DMS53 treated with DMSO at 0.1 percent for 48 hours (cell line): ENCODE results near the gene BCKDHB.
A peak's percentile ranks its signal among the peaks of the same experiment; 100 is the strongest.
"Not testable (repeated sequence)": the region's sequence is repeated elsewhere in the genome, so short reads cannot be mapped to it uniquely, and the experiment has no call there.

ENCODE experiments used
- DNase-seq: peaks from one replicate; lab custom pipeline; 2025; ENCODE audit not compliant: unreplicated experiment; lab: John Stamatoyannopoulos, UW

The BCKDHB gene

GRCh38 chr6:80205404-80205803 is 98.9 kb downstream of the BCKDHB start:
- no peak for DNase-seq

- DNase-seq: no peak
These were observed 100.3 kb downstream of the BCKDHB start for GRCh38 chr6:80206758-80207157.

GRCh38 chr6:80209430-80209829 is 103.0 kb downstream of the BCKDHB start:
- no peak for DNase-seq

GRCh38 chr6:80210618-80211017 is 104.1 kb downstream of the BCKDHB start:
- no peak for DNase-seq

- no peak for DNase-seq
These were observed 104.8 kb downstream of the BCKDHB start for GRCh38 chr6:80211286-80211685.

GRCh38 chr6:80211890-80212289 is 105.4 kb downstream of the BCKDHB start:
- DNase-seq: not testable (repeated sequence)

- peak; percentile 21 for DNase-seq
These were observed 108.1 kb downstream of the BCKDHB start for GRCh38 chr6:80214436-80215022.

GRCh38 chr6:80215063-80215462 is 108.6 kb downstream of the BCKDHB start:
- no peak for DNase-seq

- DNase-seq: no peak
These were observed 111.3 kb downstream of the BCKDHB start for GRCh38 chr6:80217794-80218193.

GRCh38 chr6:80223743-80224212 is 117.3 kb downstream of the BCKDHB start:
- no peak for DNase-seq

- no peak for DNase-seq
These were observed 119.7 kb downstream of the BCKDHB start for GRCh38 chr6:80226151-80226550.

- no peak for DNase-seq
These were observed 120.2 kb downstream of the BCKDHB start for GRCh38 chr6:80226699-80227098.

- no peak for DNase-seq
These were observed 121.2 kb downstream of the BCKDHB start for GRCh38 chr6:80227545-80228105.

- no peak for DNase-seq
These were observed 126.8 kb downstream of the BCKDHB start for GRCh38 chr6:80233262-80233661.

- no peak for DNase-seq
These were observed 127.5 kb downstream of the BCKDHB start for GRCh38 chr6:80233958-80234357.

- no peak for DNase-seq
These were observed 127.9 kb downstream of the BCKDHB start for GRCh38 chr6:80234401-80234800.

- DNase-seq: no peak
These were observed 128.4 kb downstream of the BCKDHB start for GRCh38 chr6:80234908-80235307.

- DNase-seq: no peak
These were observed 129.2 kb downstream of the BCKDHB start for GRCh38 chr6:80235647-80236046.

- not testable (repeated sequence) for DNase-seq
These were observed 132.3 kb downstream of the BCKDHB start for GRCh38 chr6:80238754-80239153.

GRCh38 chr6:80245043-80245442 is 138.6 kb downstream of the BCKDHB start:
- no peak for DNase-seq

GRCh38 chr6:80249897-80250296 is 143.4 kb downstream of the BCKDHB start:
- DNase-seq: no peak

- DNase-seq: no peak
These were observed 144.0 kb downstream of the BCKDHB start for GRCh38 chr6:80250391-80250997.

- no peak for DNase-seq
These were observed 144.8 kb downstream of the BCKDHB start for GRCh38 chr6:80251321-80251720.
